GM19467 (cell line): Measurements from ENCODE around the gene DACT1.

Experiments
- ATAC-seq: cut with Tn5 transposase; IDR thresholded peaks from one replicate; pipeline ENCODE4 v1.9.1; 2021; ENCODE audit warnings: mild to moderate bottlenecking, moderate library complexity; ENCODE audit not compliant: unreplicated experiment

DACT1 gene

GRCh38 chr14:58665773-58666500 lies 28.2 kb downstream of the DACT1 start:
- ATAC-seq = no peak

GRCh38 chr14:58666737-58667136 lies 29.0 kb downstream of the DACT1 start:
- no peak for ATAC-seq

GRCh38 chr14:58667900-58668299 lies 30.1 kb downstream of the DACT1 start:
- no peak for ATAC-seq

GRCh38 chr14:58668848-58669480 lies 31.2 kb downstream of the DACT1 start:
- ATAC-seq = no peak

GRCh38 chr14:58669556-58670200 lies 31.9 kb downstream of the DACT1 start:
- no peak for ATAC-seq

- no peak for ATAC-seq
These were observed 33.3 kb downstream of the DACT1 start for GRCh38 chr14:58671024-58671423.

- ATAC-seq = no peak
These were observed 33.7 kb downstream of the DACT1 start for GRCh38 chr14:58671436-58671835.

GRCh38 chr14:58673722-58674121 lies 36.0 kb downstream of the DACT1 start:
- ATAC-seq = no peak

GRCh38 chr14:58677001-58677400 lies 39.2 kb downstream of the DACT1 start:
- ATAC-seq = no peak

- no peak for ATAC-seq
These were observed 39.8 kb downstream of the DACT1 start for GRCh38 chr14:58677517-58677916.

GRCh38 chr14:58677996-58678395 lies 40.2 kb downstream of the DACT1 start:
- ATAC-seq = no peak

- ATAC-seq = no peak
These were observed 42.9 kb downstream of the DACT1 start for GRCh38 chr14:58680698-58681097.

GRCh38 chr14:58687232-58687795 lies 49.6 kb downstream of the DACT1 start:
- no peak for ATAC-seq

- no peak for ATAC-seq
These were observed 53.2 kb downstream of the DACT1 start for GRCh38 chr14:58690801-58691516.

- no peak for ATAC-seq
These were observed 55.3 kb downstream of the DACT1 start for GRCh38 chr14:58693048-58693447.

GRCh38 chr14:58695514-58695913 lies 57.8 kb downstream of the DACT1 start:
- no peak for ATAC-seq

GRCh38 chr14:58697266-58697929 lies 59.6 kb downstream of the DACT1 start:
- ATAC-seq = no peak
